Caco-2 (cell line): Measurements from ENCODE around the gene PAX5. TPM values are rescaled to one million over a fixed set of nuclear protein-coding genes. Genes with fewer than 3 reads are reported as not detected.

Experiments used
- BruUV-seq: library from RNA; stranded (reverse); fragments of 400-500 nt; replicated peaks from 2 replicates; lab custom pipeline; 2021; lab: Mats Ljungman, UMichigan
- CTCF ChIA-PET: fragments of 300-600 bp; sonication (Branson Sonifier 250); formaldehyde crosslinking; loops from one replicate; lab custom pipeline; 2022; ENCODE audit warnings: antibody characterized with exemption; lab: Charles Lee
- POLR2A ChIA-PET: fragments of 300-600 bp; sonication (Branson Sonifier 250); formaldehyde crosslinking; loops from one replicate; lab custom pipeline; 2022; ENCODE audit warnings: antibody characterized with exemption; lab: Charles Lee
- DNase-seq, 2 experiments: peaks; one replicate each; pipeline versions ENCODE4 v3.0.0 to v3.0.0-alpha.2; 2020 to 2022
- H3K27me3 ChIP-seq: replicated peaks from 2 replicates; pipeline ENCODE4 v1.6.0; 2011; ENCODE audit warnings: low read length; ENCODE audit not compliant: control insufficient read depth, insufficient read depth
- H3K36me3 ChIP-seq: 2 replicates; pipeline ENCODE4 v1.5.1; 2011; ENCODE audit warnings: low read length; ENCODE audit not compliant: control insufficient read depth, insufficient read depth
- H3K4me1 ChIP-seq: fragments of 250-450 bp; sonication (Bioruptor Pico); 2 replicates; pipeline ENCODE4 v1.5.1; 2020; ENCODE audit warnings: mild to moderate bottlenecking
- H3K4me3 ChIP-seq: 2 replicates; pipeline ENCODE4 v1.5.1; 2011; ENCODE audit warnings: low read depth, mild to moderate bottlenecking, control low read depth, low read length
- H3K9me3 ChIP-seq: fragments of 250-450 bp; sonication (Bioruptor Pico); 2 replicates; pipeline ENCODE4 v1.5.1; 2020; ENCODE audit warnings: mild to moderate bottlenecking, moderate library complexity
- H3K27ac Mint-ChIP-seq: one replicate; pipeline ENCODE4 v1.8.0; 2022; ENCODE audit warnings: mixed read lengths; ENCODE audit not compliant: unreplicated experiment
- H3K27me3 Mint-ChIP-seq: one replicate; pipeline ENCODE4 v1.8.0; 2022; ENCODE audit warnings: mixed read lengths; ENCODE audit not compliant: insufficient read depth, unreplicated experiment
- H3K36me3 Mint-ChIP-seq: one replicate; pipeline ENCODE4 v1.8.0; 2022; ENCODE audit warnings: mild to moderate bottlenecking, mixed read lengths; ENCODE audit not compliant: insufficient read depth, unreplicated experiment
- H3K4me1 Mint-ChIP-seq: one replicate; pipeline ENCODE4 v1.8.0; 2022; ENCODE audit warnings: low read depth, mixed read lengths; ENCODE audit not compliant: unreplicated experiment
- H3K4me3 Mint-ChIP-seq: one replicate; pipeline ENCODE4 v1.8.0; 2022; ENCODE audit warnings: mild to moderate bottlenecking, moderate library complexity, mixed read lengths; ENCODE audit not compliant: unreplicated experiment
- H3K9me3 Mint-ChIP-seq: one replicate; pipeline ENCODE4 v1.8.0; 2022; ENCODE audit warnings: mixed read lengths; ENCODE audit not compliant: unreplicated experiment
- CTCF ChIP-seq, 2 experiments: fragments of 200-600 bp in 1 of 2; IDR thresholded peaks; 1 replicate in 1 of 2; 2 replicates in 1 of 2; pipeline versions ENCODE4 v1.5.1 to v1.8.0; 2011 to 2022; ENCODE audit warnings: antibody characterized with exemption in 1 of 2, control low read depth in 1 of 2, inconsistent platforms in 1 of 2, low read depth in 1 of 2, low read length in 1 of 2, mild to moderate bottlenecking in 1 of 2, moderate library complexity in 1 of 2; ENCODE audit not compliant: insufficient read depth in 1 of 2, severe bottlenecking in 1 of 2, unreplicated experiment in 1 of 2
- intact Hi-C: fragments of 100-400 bp; cut with micrococcal nuclease; formaldehyde crosslinking; loops from one replicate; pipeline ENCODE4 v1.10.0; 2022; ENCODE audit not compliant: unreplicated experiment
- total RNA-seq: library from RNA; stranded (reverse); gene quantifications from 2 replicates; pipeline ENCODE4 v1.2.3, GENCODE V29; 2022

The PAX5 gene
- total RNA-seq, 1 experiment from 2014 or later = not detected

GRCh38 chr9:37027582-37028419, 6.3 kb downstream of the PAX5 start:
- Mint-ChIP-seq H3K4me1 (no peaks in the 10 kb centered on the region), H3K36me3 (no peaks in the 10 kb centered on the region), H3K4me3 (peak overlapping the region; percentile 78), H3K27ac (peak overlapping the region; percentile 23), H3K27me3 (peaks cover 19% of the 10 kb centered on the region), H3K9me3 (no peaks in the 10 kb centered on the region)
- no peak for TF ChIP-seq CTCF (IDR thresholded peaks at IDR 0.05; ENCODE audit: insufficient read depth in 1 of 2, low read depth in 1 of 2, low read length in 1 of 2, severe bottlenecking in 1 of 2, unreplicated experiment in 1 of 2)
- Histone ChIP-seq H3K4me3 (peak overlapping the region; percentile 28), H3K4me1 (peaks cover 5% of the 10 kb centered on the region; the same call in 1 of the 2 replicates), H3K36me3 (no peaks in the 10 kb centered on the region), H3K9me3 (no peaks in the 10 kb centered on the region), H3K27me3 (no peaks in the 10 kb centered on the region; the same call in 1 of the 2 replicates)
- ChIA-PET CTCF (interaction anchor here (0.6 to 1.6 kb wide), 7 partner anchors 13 to 837 kb away, joined by 3 to 7 read pairs (median 4); partner anchors contain the start of gene CLTA), POLR2A (interaction anchor here (0.5 to 0.6 kb wide), 7 partner anchors 43 to 693 kb away, joined by 3 to 7 read pairs (median 4); no protein-coding TSS in a partner anchor)
- BruUV-seq = no TSS peak
- intact Hi-C loops = loop anchor here (1.0 to 2.0 kb wide), 2 partner anchors 51 to 160 kb away; no protein-coding TSS in a partner anchor
- peak; percentile 98 for DNase-seq

- ChIA-PET POLR2A (interaction anchor here (0.5 to 0.6 kb wide), 6 partner anchors 44 to 694 kb away, joined by 3 to 6 read pairs (median 4); no protein-coding TSS in a partner anchor), CTCF (interaction anchor here (0.6 to 1.6 kb wide), 7 partner anchors 13 to 837 kb away, joined by 3 to 7 read pairs (median 4); partner anchors contain the start of gene CLTA)
- Mint-ChIP-seq H3K27ac (no peak overlapping the region), H3K9me3 (no peaks in the 10 kb centered on the region), H3K4me1 (no peaks in the 10 kb centered on the region), H3K36me3 (no peaks in the 10 kb centered on the region), H3K4me3 (peak overlapping the region; percentile 78), H3K27me3 (peaks cover 20% of the 10 kb centered on the region)
- H3K4me1 ChIP-seq = peaks cover 5% of the 10 kb centered on the region; the same call in 1 of the 2 replicates
- peak overlapping the region; percentile 28 for H3K4me3 ChIP-seq
- BruUV-seq = no TSS peak
- H3K9me3 ChIP-seq = no peaks in the 10 kb centered on the region
- DNase-seq = no peak
- H3K27me3 ChIP-seq = no peaks in the 10 kb centered on the region; the same call in 1 of the 2 replicates
- intact Hi-C loops = loop anchor here (1.0 to 2.0 kb wide), 2 partner anchors 52 to 159 kb away; no protein-coding TSS in a partner anchor
- no peak for TF ChIP-seq CTCF (IDR thresholded peaks at IDR 0.05; ENCODE audit: insufficient read depth in 1 of 2, low read depth in 1 of 2, low read length in 1 of 2, severe bottlenecking in 1 of 2, unreplicated experiment in 1 of 2)
- no peaks in the 10 kb centered on the region for H3K36me3 ChIP-seq
These were observed 7.0 kb downstream of the PAX5 start for GRCh38 chr9:37026931-37027581.
